NCI-H82 (cell line): Measurements from ENCODE around the gene EPHA1.

Experiments used
- DNase-seq: peaks from one replicate; lab custom pipeline; 2025; lab: John Stamatoyannopoulos, UW

The EPHA1 gene

GRCh38 chr7:143373255-143373794 is 35.3 kb downstream of the EPHA1 start:
- no peak for DNase-seq

DNA sequence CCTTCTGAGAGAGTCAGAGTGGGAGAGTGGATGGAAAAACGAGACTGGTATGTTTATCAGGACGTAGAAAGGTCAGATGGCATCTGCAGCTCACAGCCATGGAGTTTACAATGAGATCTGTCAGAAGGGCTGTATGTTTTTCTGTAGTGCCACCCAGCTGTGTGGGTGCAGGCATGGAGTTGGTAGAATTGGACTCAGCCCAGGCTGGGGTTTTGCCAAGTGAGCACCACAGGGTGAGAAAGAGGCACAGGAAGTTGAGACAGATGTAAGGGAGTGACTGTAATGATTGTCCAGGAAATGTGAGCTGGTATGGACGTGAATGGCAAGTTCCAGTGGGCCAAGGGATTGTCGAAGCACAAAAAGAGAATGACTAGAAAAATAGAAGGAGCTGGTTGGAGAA is 36.6 kb downstream of the EPHA1 start:
- no peak for DNase-seq

GRCh38 chr7:143369678-143370651 is 38.7 kb downstream of the EPHA1 start:
- DNase-seq, result no peak

DNA sequence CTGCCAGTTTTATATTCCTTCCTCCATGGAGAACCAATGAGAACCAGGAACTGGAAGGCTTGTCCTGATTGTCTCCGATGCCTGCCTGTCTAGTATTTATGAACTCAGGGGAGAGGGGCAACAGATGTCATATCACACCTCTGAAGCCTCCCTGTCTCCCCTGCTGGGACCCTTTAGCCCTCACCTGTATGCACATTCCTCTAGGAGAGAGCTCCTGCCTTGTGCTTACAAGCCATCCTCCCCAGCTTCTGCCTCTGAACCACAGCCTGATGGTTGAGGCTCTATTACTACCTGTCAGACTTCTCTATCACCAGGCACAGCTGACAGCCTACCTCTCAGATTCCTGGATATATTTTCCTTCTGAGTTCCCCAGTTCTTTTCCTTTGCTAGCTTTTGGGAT is 40.3 kb downstream of the EPHA1 start:
- DNase-seq, result no peak

- DNase-seq, result no peak
These were observed 40.7 kb downstream of the EPHA1 start for GRCh38 chr7:143367972-143368371.

GRCh38 chr7:143363016-143363937 is 45.4 kb downstream of the EPHA1 start:
- no peak for DNase-seq

DNA sequence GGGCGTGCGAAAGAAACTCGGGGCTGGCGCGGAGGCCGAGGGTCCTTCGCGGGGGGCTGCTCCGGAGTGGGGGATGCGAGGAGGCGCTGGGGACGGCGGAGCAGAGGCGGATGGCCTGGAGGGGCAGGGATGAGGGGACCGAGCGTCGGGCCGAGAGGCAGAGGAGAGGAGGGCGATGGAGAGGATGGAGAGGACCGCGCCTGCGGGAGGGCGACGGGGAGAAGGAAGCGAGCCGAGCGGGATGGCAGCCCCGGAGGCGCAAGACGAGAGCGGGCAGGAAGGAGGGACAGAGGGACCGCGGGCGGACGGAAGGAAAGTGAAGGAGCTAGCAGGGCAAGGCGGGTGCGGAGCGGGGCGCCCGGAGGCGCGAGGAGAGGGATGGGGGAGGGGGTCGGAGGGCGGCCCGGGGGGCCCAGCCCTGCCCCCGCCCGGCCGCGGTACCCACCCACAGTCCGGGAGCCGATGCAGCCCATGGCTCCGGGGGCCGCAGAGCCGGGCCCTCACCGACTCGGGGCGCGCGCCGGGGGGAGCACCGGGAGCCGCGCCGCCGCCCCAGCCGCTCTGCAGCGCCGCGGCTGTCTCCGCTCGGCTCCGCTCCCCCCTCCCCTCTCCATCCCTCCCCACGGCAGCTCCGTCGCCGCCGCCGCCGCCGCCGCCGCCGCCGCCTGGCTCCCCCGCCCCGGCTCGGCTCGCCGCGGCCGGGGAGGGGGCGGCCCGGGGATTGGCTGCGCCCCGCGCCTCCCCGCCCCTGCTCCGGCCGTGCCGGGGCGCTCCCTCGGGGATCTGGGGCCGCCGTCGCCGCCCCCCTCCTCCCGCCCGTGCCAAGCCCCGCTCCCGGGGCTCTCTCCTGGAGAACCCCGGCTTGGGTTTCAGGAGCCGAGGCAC is 46.3 kb downstream of the EPHA1 start, which contains the start of gene FAM131B:
TSS of gene FAM131B (minus strand) at position 583 of the 885 bp plus-strand sequence. CDS start at position 473, 110 bp downstream.
- peak; percentile 6 for DNase-seq

DNA sequence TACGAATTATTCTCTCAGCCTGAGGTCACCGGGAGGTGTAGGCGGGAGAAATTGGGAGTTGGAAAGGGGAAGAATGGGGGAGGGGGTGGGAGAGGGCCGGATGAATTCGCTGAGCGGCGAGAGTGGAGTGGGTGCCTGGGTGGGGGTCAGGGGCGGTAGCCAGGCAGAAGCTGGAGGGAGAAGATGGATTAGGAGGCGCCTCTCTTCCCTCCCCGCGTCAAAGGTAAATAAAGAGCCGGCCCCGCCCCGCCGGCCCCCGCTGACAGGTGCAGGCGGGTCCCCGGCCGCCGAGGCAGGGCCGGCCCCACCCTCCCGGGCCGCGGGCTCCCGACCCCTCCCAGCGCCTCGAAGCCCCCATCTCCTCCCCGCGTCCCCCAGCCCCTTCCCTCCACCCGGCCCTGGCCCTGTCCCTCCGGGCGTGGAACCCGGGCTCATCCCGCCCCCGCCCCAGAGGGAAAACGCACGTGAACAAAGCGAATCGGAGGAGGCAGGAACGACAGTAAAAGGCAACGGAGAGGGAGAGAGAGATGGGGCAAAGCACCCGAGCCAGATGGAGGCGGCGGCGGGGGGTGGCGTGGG is 47.0 kb downstream of the EPHA1 start:
- DNase-seq, result peak; percentile 3

DNA sequence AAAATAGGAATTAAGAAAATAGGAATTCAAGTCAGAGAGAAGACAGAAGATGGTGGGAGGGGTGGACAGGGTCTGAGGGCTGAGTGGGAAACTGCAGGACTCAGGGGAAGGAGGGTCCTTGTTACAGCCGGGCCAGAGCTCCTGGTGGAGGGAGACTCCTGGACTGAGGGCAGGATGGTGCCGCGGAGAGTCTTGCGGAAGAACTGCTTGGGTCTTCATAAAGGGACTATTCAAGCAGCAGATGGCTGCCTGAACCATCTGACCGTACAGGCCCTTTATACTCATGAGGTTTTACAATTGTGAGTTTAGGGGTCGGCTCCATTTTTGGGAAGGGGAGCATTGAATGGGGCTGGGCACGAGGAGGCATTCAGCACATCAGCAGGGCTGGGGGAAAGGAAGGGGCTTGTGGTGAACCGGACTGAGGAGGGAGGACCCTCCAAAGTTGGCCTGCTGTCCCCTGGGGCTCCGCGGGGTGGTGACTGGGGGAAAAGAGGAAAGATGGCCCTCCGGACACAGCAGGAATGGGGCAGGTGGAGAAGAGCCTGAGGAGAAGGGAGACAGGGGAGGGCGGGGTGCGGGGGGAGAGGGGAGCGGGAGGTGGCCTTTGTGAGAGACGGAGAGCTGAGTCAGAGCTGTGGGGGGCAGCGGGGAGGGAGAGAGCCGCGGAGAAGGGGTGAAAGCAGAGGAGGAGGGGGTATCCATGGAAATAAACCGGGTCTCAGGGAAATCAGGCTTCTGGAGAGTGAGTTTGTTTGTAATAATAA is 47.7 kb downstream of the EPHA1 start:
- no peak for DNase-seq

DNA sequence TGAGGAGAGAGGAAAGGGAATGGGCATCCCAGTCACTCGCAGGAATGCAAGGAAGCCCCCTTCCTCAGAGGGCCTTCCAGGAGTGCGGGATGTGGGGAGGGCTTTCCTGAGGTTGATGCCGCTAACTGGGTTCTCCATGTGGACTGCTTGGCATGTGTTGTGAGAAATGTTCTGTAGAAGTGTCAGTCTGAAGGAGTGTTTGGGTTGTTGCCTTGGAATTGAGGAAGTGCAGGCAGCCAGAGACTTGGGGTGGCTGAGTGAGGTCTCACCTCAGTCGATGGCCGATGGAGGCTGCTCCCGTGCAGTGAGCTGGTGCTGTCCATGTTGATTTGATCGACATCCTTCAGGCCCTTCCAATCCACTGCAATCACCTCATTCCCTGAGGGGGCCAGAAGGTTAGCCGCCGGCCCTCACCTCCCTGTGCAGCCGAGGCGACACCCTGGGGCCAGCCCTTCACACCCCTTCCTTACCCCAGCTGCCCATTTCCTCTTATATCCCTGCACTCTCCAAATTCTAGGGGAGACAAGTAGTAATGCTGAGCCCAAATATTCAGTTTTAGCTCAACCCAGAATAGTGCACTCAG is 48.8 kb downstream of the EPHA1 start:
- no peak for DNase-seq

DNA sequence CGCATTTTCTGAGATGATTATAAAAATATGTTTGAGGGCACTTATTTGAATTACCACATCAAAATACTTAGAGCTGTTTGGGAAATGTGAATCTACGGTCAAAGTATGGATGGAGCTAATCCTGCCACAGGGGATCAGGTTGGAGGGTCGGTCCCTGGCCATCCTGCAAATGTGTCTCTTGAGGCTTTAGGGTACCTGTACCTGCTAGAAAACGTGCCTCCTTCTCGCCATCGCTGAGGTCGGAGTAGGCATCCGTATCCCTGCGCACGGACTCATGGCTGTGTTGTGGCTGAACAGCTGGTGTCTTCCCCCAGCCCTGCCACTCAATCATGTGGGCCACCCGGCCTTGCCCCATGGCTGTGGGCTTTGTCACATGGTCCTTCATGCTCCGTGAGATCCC is 50.0 kb downstream of the EPHA1 start:
- no peak for DNase-seq

DNA sequence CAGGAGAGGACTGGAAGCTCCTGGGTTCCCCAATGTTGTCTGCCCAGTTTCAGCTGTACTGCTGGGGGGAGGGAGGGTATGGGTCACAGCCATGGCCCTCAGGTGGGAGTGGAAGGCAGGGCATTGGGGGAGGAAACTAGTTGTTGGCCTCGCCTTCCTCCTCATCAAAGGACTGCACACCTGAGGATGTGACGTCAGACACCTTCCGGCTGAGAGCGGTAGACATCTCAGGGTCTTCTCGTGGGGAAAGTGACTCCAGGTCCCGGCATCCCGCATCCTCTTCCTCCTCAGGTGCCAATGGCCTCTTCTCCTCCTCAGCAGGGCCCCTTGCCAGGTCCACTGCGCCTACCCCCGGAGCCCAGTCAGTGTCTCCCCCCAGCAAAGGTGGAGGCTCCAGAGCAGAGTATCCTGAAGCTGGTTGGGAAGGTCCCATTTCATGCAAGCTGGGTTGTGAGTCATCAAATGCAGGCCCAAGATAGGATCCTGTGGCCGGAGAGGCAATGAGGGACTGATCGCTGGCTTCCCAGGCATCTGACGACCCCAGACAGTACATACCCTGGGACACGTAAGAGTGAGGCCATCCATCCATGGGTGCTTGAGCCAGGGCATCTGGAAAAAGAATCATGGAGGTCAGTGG is 52.1 kb downstream of the EPHA1 start:
- DNase-seq, result no peak

DNA sequence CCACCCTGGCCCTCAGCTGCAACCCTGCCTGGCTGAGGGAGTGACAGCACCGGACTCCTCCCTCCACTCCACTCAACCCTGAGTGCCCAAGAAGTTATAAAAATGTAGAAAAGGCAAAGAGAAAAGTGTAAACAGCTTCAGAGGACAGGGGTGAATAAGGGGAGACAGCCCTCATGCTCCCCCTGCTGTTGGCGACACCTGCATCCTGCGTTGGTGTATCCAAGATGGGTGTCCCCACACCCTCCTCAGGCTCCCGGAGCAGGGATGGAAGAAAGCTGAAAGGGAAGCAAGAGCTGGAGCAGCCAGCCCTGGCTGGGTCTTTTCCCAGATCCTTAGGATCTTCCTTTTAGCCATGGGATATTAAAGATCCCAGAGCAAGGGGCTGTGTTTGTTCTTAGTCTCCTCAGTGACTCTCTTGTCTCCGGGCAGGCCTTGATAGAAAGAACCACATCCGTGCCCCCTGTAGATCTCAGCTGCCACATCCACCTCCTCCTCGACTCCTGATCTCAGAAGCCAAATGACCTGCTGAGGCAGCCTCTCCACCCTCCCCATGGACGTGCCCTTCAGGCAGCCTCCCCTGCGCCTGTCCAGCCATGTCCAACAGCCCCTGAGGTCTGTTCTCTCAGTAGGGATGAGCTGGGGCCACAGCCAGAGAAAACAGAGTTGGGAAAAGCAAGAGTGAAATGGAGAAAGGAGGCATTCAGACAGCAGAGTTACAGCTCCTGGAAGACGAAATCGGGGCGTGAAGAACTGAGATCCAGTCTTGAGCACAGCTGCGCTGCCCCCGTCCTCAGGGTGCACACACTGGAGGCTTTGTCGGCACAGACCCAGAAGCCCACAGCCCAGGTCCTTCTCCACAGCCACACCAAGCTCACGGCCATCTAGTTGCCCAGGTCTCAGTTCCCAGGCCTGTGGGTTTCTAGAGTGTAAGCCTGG is 52.9 kb downstream of the EPHA1 start:
- no peak for DNase-seq

DNA sequence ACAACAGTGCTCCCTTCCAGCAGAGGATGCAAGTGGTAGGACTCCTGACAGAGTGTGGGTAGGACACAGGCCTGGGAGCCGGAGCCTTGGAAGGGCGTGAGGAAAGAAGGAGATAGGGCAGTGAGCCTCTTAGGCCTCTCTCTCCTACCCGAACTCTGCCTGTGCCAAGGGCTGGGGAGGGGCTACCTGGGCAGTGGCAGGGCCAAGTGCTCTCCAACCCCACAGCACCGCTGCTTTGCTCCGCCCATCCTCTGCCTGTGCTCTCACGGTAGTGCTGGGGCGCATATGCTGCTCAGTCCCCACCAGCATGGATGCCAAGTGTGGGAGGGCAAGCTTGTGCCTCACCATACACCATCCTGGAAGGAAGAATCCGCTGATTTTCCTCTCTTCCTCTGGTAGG is 53.7 kb downstream of the EPHA1 start:
- DNase-seq, result no peak

DNA sequence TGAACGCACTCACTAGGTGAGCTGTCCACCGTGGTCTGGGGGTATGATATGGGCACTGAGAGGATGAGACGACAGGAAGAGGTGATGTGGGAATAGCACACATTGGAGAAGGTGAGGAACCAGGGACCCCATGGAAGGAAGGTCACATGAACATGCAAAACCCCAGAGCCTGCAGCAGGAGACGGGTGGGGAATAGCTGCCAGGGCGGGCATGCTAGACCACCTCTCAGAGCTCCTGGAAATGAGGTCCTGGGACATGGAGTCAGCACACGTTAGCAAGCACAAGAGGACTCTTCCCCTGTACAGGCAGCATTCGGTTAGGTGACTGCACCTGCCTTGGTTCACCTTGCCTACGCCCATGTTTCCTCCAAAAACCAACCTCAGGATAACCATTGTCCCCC is 54.3 kb downstream of the EPHA1 start:
- DNase-seq, result no peak

GRCh38 chr7:143352531-143353002 is 56.1 kb downstream of the EPHA1 start:
- no peak for DNase-seq

DNA sequence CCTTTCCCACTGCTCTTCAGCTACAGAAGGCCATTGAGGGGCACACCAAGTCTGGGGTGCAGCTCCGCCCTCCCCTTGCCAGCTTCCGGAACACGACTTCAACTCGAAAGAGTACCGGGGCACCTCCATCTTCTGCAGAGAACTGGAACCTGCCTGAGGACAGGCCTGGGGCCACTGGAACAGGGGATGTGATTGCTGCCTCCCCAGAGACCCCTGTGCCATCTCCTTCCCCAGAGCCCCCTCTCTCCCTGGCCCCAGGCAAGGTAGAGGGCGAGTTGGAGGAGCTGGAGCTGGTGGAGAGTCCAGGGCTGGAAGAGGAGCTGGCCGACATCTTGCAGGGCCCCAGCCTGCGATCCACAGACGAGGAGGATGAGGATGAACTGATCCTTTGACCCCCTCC is 57.1 kb downstream of the EPHA1 start:
- DNase-seq, result no peak

- DNase-seq, result no peak
These were observed 57.6 kb downstream of the EPHA1 start for GRCh38 chr7:143351060-143351459.
